Measurements from ENCODE around the gene BRD7. TPM values are rescaled to one million over a fixed set of nuclear protein-coding genes. Genes with fewer than 3 reads are reported as not detected.

BRD7 gene
- total and polyA plus RNA-seq, 10 of the 15 experiments (the other 5 are each of a cell fraction or from before 2014, with no cell fraction given), result 16.9 to 74.7 (median 52.0) TPM

DNA sequence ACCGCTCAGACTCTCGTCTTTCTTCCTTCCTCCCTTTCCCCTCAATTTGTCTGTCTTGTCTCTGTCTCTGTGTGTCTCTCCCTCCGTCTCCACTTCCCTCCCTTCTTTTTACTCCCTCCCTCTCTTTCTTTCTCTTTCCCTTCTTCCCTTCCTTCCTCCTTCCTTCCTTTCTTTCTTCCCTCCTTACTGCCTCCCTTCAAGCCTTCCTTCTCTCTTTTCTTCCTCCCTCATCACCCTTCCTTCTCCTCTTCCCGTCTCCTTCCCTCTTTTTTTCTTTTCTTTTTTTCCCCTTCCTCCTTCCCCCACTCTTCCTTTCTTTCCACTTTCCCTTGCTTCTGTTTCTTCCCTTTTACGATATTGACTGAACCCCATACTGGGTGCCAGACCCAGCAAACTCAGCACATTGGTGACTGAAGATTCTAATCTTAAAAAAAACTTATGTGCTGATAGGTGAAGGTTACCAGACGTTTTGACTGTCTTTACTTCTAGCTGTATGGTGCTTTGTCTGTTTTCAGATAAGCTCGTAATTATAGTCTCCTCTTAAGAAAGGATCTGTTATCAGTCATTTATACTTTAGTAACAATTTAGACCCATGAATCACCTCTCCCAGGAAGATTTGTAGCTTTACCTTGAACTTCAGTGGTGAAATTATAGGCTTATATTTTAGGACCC is 481 bp upstream of the BRD7 start (continued):
- peak; percentile 30; the same call in 1 of the 2 replicates for TF ChIP-seq ATF7 (IDR thresholded peaks at IDR 0.05; ENCODE audit: low read depth)

DNA sequence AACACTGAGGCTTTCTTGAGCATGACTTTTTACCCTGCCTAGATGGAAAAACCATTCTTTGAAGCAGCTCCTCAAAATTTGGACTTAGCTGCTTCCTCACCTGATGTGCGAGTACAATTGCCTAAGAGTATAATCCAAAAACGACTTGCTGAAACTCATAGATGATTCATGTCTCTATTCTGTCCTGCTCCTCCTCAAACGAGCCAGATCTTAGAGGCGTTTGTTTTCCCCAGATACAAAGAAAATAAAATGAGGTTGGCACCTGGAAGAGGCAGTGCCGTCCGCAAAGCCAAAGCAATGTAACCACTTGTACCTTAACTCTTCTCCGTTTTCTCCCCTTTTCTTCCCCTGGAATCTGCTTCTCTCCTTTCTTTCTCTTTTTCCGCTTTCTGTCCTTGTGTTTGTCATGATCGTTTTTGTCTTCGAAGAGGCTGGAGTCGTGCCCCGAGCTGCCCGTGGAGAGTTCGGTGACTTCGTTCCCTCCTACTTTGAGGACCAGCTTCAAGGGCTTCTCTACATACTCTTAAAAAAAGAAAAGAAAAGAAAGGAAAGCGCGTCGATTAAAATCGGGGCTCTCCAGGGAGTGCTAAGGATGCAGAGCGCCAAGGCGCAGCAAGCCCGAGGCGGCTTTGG is 895 bp downstream of the BRD7 start:
- Histone ChIP-seq H3K9ac (ENCODE audit: control insufficient read depth, insufficient read depth, low read length) (peak overlapping the region; percentile 78), H3K4me1 (ENCODE audit: control insufficient read depth, insufficient read depth, low read length) (no peaks in the 10 kb centered on the region; the same call in 1 of the 2 replicates), H3K4me2 (ENCODE audit: control insufficient read depth, insufficient read depth) (peak overlapping the region; percentile 77), H3K27ac (ENCODE audit: control insufficient read depth, insufficient read depth) (peak overlapping the region; percentile 54), H3K27me3 (replicated peaks in 1 of 2; ENCODE audit: control insufficient read depth in 2 of 2, insufficient read depth in 2 of 2, low read length in 1 of 2) (no peaks in the 10 kb centered on the region), H3K36me3 (ENCODE audit: control insufficient read depth in 2 of 2, insufficient read depth in 2 of 2, low read length in 1 of 2) (peaks cover 3 to 17% of the 10 kb centered on the region in 2 experiments; a peak in 3 of 4 replicates), H3K79me2 (ENCODE audit: control insufficient read depth, insufficient read depth, low read length) (peaks cover 42% of the 10 kb centered on the region), H4K20me1 (ENCODE audit: control insufficient read depth, insufficient read depth) (no peaks in the 10 kb centered on the region), H3K9me3 (replicated peaks; ENCODE audit: control insufficient read depth, insufficient read depth, low read length) (no peaks in the 10 kb centered on the region; the same call in 2 of the 3 replicates), H3K4me3 (peak overlapping the region; percentile 91), H2AFZ (ENCODE audit: control insufficient read depth, low read depth, low read length) (no peak overlapping the region)
- CTCF ChIA-PET, result interaction anchor here (0.7 to 8.4 kb wide), 17 partner anchors 11 to 438 kb away, joined by 3 to 127 read pairs (median 6); partner anchors contain the start of gene CNEP1R1
- 7% methylated on average over 23 of the region's 23 CpGs for WGBS (ENCODE audit: insufficient coverage, insufficient replicate concordance, low lambda C conversion rate, missing lambda C conversion rate)
- FAIRE-seq, result peak; percentile 27
- intact Hi-C loops (cut with micrococcal nuclease; ENCODE audit: unreplicated experiment), result loop anchor here (2.0 to 10.0 kb wide), 4 partner anchors 301 to 439 kb away; partner anchors contain the start of genes CNEP1R1 and HEATR3
- BruUV-seq (replicated peaks), result no TSS peak
- POLR2A ChIA-PET, result interaction anchor here (0.6 kb wide), 1 partner anchor 112 kb away, joined by 3 read pairs; no protein-coding TSS in a partner anchor
- TF ChIP-seq KDM1A (IDR thresholded peaks at IDR 0.05; ENCODE audit: borderline replicate concordance), result no peak
- no peak for TF ChIP-seq WRNIP1 (IDR thresholded peaks at IDR 0.05; ENCODE audit: borderline replicate concordance, low read depth, low read length)
- TF ChIP-seq RAD21 (IDR thresholded peaks at IDR 0.05; ENCODE audit: insufficient read depth, low read depth, low read length), result no peak
- no peak for TF ChIP-seq RELA (IDR thresholded peaks at IDR 0.05; ENCODE audit: borderline replicate concordance, partially characterized antibody)
- no peak for TF ChIP-seq SMAD1 (IDR thresholded peaks at IDR 0.05; ENCODE audit: low read depth, partially characterized antibody)
- TF ChIP-seq, protein P1, sequence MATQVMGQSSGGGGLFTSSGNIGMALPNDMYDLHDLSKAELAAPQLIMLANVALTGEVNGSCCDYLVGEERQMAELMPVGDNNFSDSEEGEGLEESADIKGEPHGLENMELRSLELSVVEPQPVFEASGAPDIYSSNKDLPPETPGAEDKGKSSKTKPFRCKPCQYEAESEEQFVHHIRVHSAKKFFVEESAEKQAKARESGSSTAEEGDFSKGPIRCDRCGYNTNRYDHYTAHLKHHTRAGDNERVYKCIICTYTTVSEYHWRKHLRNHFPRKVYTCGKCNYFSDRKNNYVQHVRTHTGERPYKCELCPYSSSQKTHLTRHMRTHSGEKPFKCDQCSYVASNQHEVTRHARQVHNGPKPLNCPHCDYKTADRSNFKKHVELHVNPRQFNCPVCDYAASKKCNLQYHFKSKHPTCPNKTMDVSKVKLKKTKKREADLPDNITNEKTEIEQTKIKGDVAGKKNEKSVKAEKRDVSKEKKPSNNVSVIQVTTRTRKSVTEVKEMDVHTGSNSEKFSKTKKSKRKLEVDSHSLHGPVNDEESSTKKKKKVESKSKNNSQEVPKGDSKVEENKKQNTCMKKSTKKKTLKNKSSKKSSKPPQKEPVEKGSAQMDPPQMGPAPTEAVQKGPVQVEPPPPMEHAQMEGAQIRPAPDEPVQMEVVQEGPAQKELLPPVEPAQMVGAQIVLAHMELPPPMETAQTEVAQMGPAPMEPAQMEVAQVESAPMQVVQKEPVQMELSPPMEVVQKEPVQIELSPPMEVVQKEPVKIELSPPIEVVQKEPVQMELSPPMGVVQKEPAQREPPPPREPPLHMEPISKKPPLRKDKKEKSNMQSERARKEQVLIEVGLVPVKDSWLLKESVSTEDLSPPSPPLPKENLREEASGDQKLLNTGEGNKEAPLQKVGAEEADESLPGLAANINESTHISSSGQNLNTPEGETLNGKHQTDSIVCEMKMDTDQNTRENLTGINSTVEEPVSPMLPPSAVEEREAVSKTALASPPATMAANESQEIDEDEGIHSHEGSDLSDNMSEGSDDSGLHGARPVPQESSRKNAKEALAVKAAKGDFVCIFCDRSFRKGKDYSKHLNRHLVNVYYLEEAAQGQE (IDR thresholded peaks at IDR 0.05; ENCODE audit: low read depth, low read length), result no peak
- TF ChIP-seq CHD1 (IDR thresholded peaks at IDR 0.05; ENCODE audit: low read depth, low read length), result no peak
- TF ChIP-seq ZNF384 (IDR thresholded peaks at IDR 0.05; ENCODE audit: borderline replicate concordance, low read depth, low read length), result no peak
- TF ChIP-seq RBBP5 (conservative IDR thresholded peaks at IDR 0.05), result no peak
- TF ChIP-seq RCOR1 (conservative IDR thresholded peaks at IDR 0.05; ENCODE audit: low read depth, low read length), result no peak
- TF ChIP-seq FOXK2 (IDR thresholded peaks at IDR 0.05), result no peak
- TF ChIP-seq, protein P2, sequence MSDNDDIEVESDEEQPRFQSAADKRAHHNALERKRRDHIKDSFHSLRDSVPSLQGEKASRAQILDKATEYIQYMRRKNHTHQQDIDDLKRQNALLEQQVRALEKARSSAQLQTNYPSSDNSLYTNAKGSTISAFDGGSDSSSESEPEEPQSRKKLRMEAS (IDR thresholded peaks at IDR 0.05; ENCODE audit: low read depth, low read length), result no peak
- TF ChIP-seq ZSCAN29 (IDR thresholded peaks at IDR 0.05), result no peak
- TF ChIP-seq, protein P3, sequence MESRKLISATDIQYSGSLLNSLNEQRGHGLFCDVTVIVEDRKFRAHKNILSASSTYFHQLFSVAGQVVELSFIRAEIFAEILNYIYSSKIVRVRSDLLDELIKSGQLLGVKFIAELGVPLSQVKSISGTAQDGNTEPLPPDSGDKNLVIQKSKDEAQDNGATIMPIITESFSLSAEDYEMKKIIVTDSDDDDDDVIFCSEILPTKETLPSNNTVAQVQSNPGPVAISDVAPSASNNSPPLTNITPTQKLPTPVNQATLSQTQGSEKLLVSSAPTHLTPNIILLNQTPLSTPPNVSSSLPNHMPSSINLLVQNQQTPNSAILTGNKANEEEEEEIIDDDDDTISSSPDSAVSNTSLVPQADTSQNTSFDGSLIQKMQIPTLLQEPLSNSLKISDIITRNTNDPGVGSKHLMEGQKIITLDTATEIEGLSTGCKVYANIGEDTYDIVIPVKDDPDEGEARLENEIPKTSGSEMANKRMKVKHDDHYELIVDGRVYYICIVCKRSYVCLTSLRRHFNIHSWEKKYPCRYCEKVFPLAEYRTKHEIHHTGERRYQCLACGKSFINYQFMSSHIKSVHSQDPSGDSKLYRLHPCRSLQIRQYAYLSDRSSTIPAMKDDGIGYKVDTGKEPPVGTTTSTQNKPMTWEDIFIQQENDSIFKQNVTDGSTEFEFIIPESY (IDR thresholded peaks at IDR 0.05), result no peak
- SMC1A ChIA-PET (ENCODE audit: uncharacterized antibody, unreplicated experiment), result interaction anchor here (0.7 to 2.4 kb wide), 7 partner anchors 10 to 342 kb away, joined by 3 to 11 read pairs (median 6); partner anchors contain the start of gene CNEP1R1
- no peak for ATAC-seq
- RAD21 ChIA-PET (ENCODE audit: unreplicated experiment), result interaction anchor here (0.9 to 2.9 kb wide), 8 partner anchors 12 to 438 kb away, joined by 3 to 12 read pairs (median 6); partner anchors contain the start of gene CNEP1R1
- in situ Hi-C loops (cut with MboI), result loop anchor here (5.0 kb wide), 1 partner anchor 439 kb away; no protein-coding TSS in a partner anchor
- no peak for DNase-seq (ENCODE audit: low read depth, low spot score)

Measured in GM12878 (cell line).